NOMO-1 treated with dmso at 0.1 percent for 144 hours (cell line): ENCODE results near the gene SMCO2.
"Not testable (repeated sequence)": the region's sequence is repeated elsewhere in the genome, so short reads cannot be mapped to it uniquely, and the experiment has no call there.

Experiments
- DNase-seq: peaks from one replicate; lab custom pipeline; 2025; ENCODE audit not compliant: unreplicated experiment; lab: John Stamatoyannopoulos, UW

The SMCO2 gene

DNA sequence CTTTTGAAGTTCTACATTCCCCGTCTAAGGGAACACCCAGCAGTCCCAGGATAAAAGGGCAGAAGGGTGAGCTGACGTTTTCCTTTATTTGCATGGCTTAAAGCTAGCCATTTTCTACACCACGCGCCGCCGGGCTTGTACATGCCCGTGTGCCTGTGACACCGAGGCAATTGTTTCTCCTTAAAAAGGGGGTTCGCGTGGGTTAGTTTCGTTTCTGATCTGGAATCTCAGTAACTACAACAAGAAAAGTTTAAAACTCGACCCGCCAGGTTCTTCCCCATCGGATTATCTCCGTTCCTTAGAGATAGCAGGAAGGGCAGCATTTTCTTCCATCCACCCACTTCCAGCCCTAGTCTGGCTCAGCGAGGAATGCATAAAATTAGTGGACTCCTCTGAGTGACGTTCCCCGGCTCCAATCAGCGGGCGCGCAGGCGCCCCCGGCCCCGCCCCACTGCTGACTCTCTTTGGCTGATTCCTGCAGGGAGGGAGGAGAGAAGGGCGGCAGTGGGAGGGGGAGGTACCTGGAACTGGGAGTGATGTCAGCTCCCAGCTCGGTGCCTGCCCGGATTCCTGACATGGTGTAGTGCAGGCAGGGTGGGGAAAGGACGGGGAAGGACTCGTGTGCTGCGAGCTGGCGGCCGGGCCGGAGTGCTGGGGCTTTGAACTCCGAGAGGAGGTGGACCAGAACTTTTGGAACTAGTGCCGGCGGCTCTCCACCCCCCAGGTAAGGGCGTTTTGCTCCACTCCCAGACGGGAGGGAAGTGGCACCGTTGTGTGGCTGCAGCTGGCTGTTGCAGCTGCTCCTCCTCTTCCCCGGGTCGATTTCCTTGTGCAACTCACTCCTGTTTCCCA, 77.3 kb downstream of the SMCO2 start, which contains the start of gene PPFIBP1:
Gene PPFIBP1 (plus strand): TSS at position 565 of the 852 bp plus-strand sequence. CDS start 109,191 bp downstream, outside the sequence.
- DNase-seq: peak; percentile 80

- no peak for DNase-seq
These were observed 77.9 kb downstream of the SMCO2 start for GRCh38 chr12:27524494-27524835.

DNA sequence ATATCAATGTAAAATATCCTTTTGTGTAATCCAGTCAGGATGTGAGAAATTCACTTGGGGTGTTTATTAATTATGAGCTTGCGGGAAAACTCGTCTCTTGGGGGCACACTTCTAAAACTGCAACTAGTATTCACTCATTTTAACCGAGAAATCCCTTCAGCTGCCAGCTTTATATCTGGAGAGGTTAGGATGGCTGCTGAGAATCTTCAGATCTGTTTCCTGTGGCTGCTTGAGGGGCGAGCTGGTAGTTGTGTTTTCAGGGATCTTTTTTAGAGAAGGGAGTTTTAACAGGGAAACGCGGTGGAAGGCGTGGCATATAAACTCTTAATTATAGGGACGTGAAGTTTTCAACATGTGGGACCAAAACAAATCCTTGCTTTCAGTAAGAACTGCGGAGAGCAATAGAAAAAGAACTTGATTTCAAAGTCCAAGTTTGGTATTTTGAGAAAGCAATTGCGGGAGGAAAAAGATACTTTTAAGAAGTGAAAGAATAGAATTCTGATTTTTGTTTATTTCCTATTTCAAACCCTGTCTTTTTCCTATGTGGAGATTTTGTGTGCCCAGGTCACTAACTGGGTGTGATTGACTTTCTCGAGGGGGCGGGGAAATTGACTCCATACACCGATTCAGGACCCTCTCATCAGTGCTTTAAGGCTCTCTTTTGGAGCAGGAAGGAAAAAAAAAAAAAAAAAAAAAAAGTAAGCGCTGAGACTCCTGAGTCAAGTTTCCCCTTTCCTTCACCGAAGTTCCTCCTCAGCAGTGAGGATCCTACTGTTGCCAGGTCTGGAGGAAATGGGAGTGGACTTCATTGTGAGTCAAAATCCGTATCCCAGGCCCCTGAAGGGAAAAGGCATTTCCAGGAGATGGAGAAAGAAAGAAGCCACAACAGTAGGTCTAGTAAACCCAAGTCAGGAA, 78.6 kb downstream of the SMCO2 start:
- DNase-seq: no peak

GRCh38 chr12:27527512-27527911, 81.0 kb downstream of the SMCO2 start:
- no peak for DNase-seq

- DNase-seq: no peak
These were observed 82.3 kb downstream of the SMCO2 start for GRCh38 chr12:27528788-27529187.

DNA sequence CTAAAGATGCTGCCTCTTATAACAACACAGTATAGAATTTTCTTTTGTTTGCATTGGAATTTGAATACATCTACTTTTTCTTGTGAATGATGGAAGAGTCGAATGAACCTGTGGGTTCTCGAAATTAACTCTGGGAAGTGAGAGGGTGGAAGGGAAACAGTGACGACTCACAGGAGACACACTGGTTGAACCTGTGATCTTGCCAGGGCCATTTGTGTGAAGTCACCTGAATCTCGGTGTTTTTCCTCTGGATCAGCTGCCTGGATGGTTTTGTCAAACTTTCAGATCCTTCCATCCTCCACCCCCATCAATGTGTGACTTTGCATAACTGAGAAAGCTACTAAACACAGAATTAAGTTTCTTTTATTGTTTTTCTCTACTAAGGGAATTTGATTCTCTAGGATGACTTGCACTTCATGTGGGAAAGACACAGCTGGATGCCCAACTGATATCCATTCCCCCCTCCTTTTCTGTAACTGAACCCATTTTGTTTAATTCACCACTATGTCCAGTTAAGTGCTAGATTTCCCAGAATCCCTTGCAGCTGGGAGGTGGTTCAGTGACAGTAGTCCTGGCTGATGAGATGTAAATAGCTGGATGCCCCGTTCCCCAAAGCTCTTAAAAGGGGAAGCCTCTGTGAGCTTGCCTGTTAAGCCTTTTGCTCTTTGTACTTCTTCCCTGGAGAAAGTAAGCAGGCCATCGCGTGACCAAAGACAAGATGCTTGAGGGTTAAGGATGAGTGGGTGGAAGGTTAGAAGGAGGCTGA, 83.8 kb downstream of the SMCO2 start:
- DNase-seq: no peak

- no peak for DNase-seq
These were observed 85.4 kb downstream of the SMCO2 start for GRCh38 chr12:27531896-27532295.

GRCh38 chr12:27534060-27534764, 87.7 kb downstream of the SMCO2 start:
- no peak for DNase-seq

DNA sequence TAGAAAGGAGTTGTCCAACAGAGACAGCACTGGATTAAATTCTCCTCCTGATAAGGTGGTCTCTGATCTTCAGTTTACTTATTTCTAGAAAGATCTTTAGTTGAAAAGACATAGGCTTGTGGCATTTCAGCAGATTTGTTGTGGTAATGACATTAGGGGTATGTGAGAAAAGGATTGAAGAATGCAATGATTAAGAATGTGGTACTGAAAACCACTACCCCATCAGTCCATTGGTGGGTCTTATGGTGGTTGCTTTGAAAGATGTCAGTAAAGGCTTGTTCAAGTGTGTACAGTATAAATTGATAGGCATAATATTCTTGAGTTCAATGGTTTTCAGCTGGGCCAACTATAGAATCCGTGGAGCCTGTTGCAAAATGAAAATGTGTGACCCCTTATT, 88.2 kb downstream of the SMCO2 start:
- DNase-seq: no peak

DNA sequence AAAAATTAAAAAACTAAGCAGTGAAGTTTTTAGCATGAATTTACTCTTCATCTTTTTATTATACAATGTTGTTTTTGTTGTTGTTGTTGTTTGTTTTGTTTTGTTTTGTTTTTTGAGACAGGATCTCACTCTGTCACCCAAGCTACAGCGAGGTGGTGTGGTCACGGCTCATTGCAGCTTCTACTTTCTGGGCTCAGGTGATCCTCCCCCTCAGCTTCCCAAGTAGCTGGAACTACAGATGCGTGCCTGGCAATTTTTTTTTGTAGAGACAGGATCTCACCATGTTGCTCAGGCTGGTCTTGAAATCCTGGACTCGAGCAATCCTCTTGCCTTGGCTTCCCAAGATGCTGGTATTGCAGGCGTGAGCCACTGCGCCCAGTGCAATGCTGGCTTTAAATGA, 88.8 kb downstream of the SMCO2 start:
- DNase-seq: no peak

DNA sequence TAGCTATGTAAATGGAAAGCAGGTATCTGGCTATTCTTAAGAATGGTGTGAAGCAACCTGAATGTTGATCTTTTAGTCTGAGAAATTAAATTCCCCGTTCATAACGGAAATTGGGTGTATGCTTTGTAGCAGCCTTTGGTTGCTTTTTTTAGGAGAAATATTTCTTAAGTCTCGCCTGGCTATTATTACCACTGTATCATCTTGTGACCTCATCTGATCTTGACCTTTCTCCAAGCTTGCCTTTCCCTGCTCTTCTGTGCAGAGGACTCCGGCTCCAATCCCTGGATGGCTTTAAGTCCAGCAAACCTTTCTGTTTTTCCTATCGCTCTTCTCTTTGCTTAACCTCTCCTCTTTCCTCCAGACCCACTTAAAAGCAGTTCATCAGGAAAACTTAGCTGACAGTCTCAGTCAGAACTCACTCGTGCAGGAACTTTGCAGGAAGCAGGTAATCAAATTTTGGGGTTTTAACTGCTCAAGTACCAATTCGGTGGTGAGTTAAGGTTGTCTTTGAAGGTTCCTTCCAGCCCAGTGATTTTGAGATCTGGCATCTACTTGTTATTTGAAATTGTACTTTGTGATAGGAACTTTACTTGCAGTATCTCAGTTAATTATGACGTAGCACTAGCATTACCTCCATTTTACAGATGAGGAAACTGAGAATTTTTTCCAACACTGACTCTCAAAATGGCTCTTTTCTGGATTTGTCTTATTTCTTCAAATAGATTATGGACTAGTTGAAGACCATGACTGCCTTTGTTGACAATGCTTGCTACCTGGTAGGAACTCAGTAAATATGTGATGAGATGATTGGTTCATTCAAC, 91.5 kb downstream of the SMCO2 start:
- no peak for DNase-seq

- DNase-seq: no peak
These were observed 92.7 kb downstream of the SMCO2 start for GRCh38 chr12:27539191-27539631.

GRCh38 chr12:27541031-27541719, 94.6 kb downstream of the SMCO2 start:
- DNase-seq: no peak

DNA sequence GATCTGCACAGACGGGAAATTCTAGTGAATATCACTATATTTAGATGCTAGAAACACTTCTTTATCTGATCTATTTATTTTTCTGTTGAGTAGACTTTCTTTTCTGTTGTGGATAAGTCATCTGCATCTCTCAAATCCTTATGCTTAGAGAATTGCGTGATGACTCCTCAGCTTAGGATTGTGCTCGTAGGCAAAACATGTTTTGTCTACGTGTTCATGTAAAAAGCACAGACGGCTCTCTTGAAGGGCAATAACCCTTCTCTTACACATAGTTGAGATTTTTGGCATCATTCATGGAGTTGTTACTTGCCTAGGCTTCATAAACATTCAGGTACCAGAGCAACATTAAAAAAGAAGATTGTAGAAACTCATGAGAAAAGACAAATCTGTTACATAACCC, 96.1 kb downstream of the SMCO2 start:
- no peak for DNase-seq

DNA sequence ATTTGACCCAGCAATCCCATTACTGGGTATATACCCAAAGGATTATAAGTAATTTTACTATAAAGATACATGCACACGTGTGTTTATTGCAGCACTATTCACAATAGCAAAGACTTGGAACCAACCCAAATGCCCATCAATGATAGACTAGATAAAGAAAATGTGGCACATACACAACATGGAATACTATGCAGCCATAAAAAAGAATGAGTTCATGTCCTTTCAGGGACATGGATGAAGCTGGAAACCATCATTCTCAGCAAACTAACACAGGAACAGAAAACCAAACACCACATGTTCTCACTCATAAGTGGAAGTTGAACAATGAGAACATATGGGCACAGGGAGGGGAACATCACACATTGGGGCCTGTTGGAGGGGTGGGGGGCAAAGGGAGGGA, 98.3 kb downstream of the SMCO2 start:
- not testable (repeated sequence) for DNase-seq

GRCh38 chr12:27545665-27546064, 99.1 kb downstream of the SMCO2 start:
- DNase-seq: no peak

DNA sequence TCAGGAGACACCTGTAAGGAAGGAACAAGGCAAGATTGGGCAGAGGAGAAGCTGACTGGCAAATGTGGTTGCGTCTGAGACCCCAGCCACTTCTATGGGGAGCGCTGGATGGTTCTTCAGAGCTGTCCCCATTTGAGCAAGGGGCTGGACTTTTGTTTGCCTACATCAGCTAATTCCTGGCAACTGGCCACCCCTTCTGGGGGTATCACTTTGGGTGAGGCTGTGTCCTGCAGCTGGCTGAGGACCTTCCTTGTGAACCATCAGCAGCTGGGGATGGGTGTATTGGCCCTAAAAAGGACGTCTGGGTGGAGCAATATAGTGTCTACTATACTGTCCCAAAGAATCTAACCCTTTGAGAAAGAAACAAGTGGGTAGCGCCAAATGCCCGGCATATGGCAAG, 101.1 kb downstream of the SMCO2 start:
- no peak for DNase-seq

DNA sequence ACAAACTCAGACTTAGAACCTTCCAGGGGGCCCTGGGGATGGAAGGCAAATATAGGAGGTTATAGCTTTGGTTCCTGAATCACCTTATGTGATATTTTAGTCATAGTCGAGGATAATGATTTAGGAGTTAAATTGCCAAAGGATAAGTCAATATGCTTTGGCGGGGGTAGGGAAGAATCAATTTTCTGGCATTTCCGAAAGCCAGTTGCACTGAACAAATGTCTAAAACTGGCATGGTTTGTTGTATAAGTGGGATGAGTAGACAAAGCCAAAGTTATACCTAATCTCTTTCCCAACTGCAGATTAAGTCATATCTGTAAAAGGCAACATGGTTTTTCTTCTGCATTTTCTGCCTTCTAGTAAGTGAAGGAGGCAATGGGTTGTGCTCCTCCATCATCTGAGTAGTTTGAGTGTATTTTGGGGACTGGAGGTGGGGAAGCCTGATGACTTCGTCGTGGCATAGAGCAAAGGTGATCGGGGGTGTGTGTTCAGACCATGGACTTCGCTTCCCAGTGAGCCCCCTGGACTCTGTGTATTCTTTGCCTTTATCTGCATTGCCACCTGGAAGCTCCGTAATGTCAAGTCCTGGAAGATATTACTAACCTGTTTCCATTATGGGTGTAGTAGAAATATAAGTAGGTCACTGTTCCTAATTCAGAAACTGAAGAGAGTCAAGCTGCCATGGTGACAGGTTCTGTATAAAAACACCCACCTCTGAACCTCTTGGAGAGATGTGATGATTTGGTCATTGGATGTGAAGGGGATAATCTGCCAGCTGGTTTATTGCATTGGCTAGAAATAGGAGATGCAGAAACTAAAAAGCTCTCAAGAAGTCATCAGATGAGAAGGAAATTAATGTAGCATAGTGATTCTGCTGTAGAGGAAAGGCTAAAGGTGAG, 102.0 kb downstream of the SMCO2 start:
- no peak for DNase-seq
